Testis (tissue), 2 donors: Measurements from ENCODE around the gene FAM210A.
"Not testable (repeated sequence)": the region's sequence is repeated elsewhere in the genome, so short reads cannot be mapped to it uniquely, and the experiment has no call there.

ENCODE experiments used
- POLR2A ChIP-seq: fragments of 450-650 bp; IDR thresholded peaks from one replicate; pipeline ENCODE4 v1.6.1; 2017; ENCODE audit warnings: antibody characterized with exemption, mild to moderate bottlenecking, moderate library complexity
- TF ChIP-seq, protein P1 (sequence below), 3 experiments: fragments of 450-650 bp in 2 of 3; fragments of 200-600 bp in 1 of 3; sonication (generic) in 1 of 3; IDR thresholded peaks; one replicate each; pipeline ENCODE4 v1.5.1; 2016 to 2019; ENCODE audit warnings: antibody characterized with exemption in 3 of 3, mild to moderate bottlenecking in 2 of 3, moderate library complexity in 1 of 3

DNA sequence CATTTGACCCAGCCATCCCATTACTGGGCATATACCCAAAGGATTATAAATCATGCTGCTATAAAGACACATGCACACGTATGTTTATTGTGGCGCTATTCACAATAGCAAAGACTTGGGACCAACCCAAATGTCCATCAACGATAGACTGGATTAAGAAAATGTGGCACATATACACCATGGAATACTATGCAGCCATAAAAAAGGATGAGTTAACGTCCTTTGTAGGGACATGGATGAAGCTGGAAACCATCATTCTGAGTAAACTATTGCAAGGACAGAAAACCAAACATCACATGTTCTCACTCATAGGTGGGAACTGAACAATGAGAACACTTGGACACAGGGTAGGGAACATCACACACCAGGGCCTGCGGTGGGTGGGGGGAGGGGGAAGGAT, 31.0 kb downstream of the FAM210A start:
- not testable (repeated sequence) for TF ChIP-seq POLR2A
- TF ChIP-seq, protein P1, sequence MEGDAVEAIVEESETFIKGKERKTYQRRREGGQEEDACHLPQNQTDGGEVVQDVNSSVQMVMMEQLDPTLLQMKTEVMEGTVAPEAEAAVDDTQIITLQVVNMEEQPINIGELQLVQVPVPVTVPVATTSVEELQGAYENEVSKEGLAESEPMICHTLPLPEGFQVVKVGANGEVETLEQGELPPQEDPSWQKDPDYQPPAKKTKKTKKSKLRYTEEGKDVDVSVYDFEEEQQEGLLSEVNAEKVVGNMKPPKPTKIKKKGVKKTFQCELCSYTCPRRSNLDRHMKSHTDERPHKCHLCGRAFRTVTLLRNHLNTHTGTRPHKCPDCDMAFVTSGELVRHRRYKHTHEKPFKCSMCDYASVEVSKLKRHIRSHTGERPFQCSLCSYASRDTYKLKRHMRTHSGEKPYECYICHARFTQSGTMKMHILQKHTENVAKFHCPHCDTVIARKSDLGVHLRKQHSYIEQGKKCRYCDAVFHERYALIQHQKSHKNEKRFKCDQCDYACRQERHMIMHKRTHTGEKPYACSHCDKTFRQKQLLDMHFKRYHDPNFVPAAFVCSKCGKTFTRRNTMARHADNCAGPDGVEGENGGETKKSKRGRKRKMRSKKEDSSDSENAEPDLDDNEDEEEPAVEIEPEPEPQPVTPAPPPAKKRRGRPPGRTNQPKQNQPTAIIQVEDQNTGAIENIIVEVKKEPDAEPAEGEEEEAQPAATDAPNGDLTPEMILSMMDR (IDR thresholded peaks at IDR 0.05) = not testable (repeated sequence)
